GM12878 (cell line): ENCODE results near the gene TSSC4.

ENCODE experiments used
- CBFB ChIP-seq: IDR thresholded peaks from 2 replicates; pipeline ENCODE4 v1.6.1; 2016; ENCODE audit warnings: antibody characterized with exemption, low read depth
- CTCF ChIP-seq, 3 experiments: IDR thresholded peaks in 2 of 3; conservative IDR thresholded peaks in 1 of 3; 2 replicates each; pipeline ENCODE4 v1.5.1; 2011; ENCODE audit warnings: low read depth in 3 of 3, low read length in 3 of 3, mild to moderate bottlenecking in 3 of 3, control low read depth in 2 of 3, moderate library complexity in 2 of 3, inconsistent platforms in 1 of 3, mixed read lengths in 1 of 3; ENCODE audit not compliant: control insufficient read depth in 2 of 3, insufficient read depth in 1 of 3; ENCODE audit errors: extremely low read depth in 1 of 3
- EP300 ChIP-seq, 2 experiments: fragments of 150-350 bp in 1 of 2; IDR thresholded peaks; 2 replicates each; pipeline ENCODE4 v1.6.1; 2011 to 2012; ENCODE audit warnings: low read depth in 2 of 2, low read length in 2 of 2, borderline replicate concordance in 1 of 2, improper control_type of control experiment in 1 of 2, inconsistent platforms in 1 of 2; ENCODE audit not compliant: control insufficient read depth in 1 of 2
- KDM1A ChIP-seq: fragments of 200-600 bp; sonication (generic); IDR thresholded peaks from 2 replicates; pipeline ENCODE4 v1.6.1; 2016; ENCODE audit warnings: borderline replicate concordance
- POLR2A ChIP-seq: IDR thresholded peaks from 2 replicates; pipeline ENCODE4 v1.6.1; 2011; ENCODE audit warnings: low read depth, mild to moderate bottlenecking, low read length
- ZNF274 ChIP-seq: IDR thresholded peaks from one replicate; pipeline ENCODE4 v1.8.0; 2011; ENCODE audit not compliant: insufficient read length, insufficient read depth

- TF ChIP-seq POLR2A (no peak), KDM1A (no peak), ZNF274 (no peak), CTCF (IDR thresholded peaks at IDR 0.05 in 2 of 3, conservative IDR thresholded peaks at IDR 0.05 in 1 of 3; ENCODE audit: control insufficient read depth in 2 of 3, extremely low read depth in 1 of 3, insufficient read depth in 1 of 3, low read depth in 3 of 3, low read length in 3 of 3) (no peak), EP300 (IDR thresholded peaks at IDR 0.05; ENCODE audit: borderline replicate concordance in 1 of 2, control insufficient read depth in 1 of 2, low read depth in 2 of 2, low read length in 2 of 2) (no peak), CBFB (no peak)
Observed at GRCh38 chr11:2435288-2436012, 34.9 kb downstream of the TSSC4 start.
